ENCODE results near the gene ZDHHC3. TPM values are rescaled to one million over a fixed set of nuclear protein-coding genes. Genes with fewer than 3 reads are reported as not detected.

The ZDHHC3 gene
- total RNA-seq, 2 donors from 2014 or later = 63.7 to 69.7 TPM

- peaks cover 61% of the 10 kb centered on the region for H3K36me3 Mint-ChIP-seq (ENCODE audit: low read depth)
These were observed 33.6 kb downstream of the ZDHHC3 start for GRCh38 chr3:44942202-44942921.

DNA sequence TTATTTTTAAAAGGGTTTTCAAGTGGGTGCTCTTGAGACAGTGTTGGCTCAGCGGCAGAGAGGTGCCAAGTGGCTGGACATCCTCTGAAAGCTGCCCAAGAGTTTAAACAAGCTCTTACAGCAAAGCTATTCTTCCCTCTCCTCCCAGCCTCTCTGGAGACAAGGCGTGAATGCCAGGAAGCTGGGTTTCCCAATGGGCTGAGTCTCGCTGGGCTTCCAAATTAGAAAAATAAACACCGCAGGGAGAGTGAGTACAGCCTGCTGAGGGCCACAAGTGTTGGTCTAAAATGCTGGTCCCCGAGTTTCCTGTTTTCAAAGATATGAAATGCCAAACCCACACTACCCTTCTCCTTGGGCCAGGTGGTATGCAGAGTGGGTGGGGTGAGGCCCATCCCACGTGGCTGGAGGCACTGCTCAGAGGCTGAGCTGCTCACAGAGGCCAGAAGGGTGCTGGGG is 36.4 kb downstream of the ZDHHC3 start:
- no peaks in the 10 kb centered on the region for H3K4me1 ChIP-seq (ENCODE audit: control insufficient read depth, insufficient read depth, low read length)
- H3K27me3 Mint-ChIP-seq (ENCODE audit: insufficient read depth) = no peaks in the 10 kb centered on the region
- peaks cover 70% of the 10 kb centered on the region for H3K36me3 ChIP-seq (ENCODE audit: control insufficient read depth, insufficient read depth, low read length)
- no peak for DNase-seq
- H3K4me3 ChIP-seq (ENCODE audit: low read length) = no peak overlapping the region
- no peaks in the 10 kb centered on the region for H3K27me3 ChIP-seq (ENCODE audit: control insufficient read depth, insufficient read depth, low read length, poor library complexity, severe bottlenecking)
- peak overlapping the region; percentile 42 for H3K27ac Mint-ChIP-seq
- H3K9me3 ChIP-seq (ENCODE audit: control insufficient read depth, low read length) = no peaks in the 10 kb centered on the region
- peaks cover 74% of the 10 kb centered on the region for H3K36me3 Mint-ChIP-seq (ENCODE audit: low read depth)
- H3K27ac ChIP-seq (ENCODE audit: low read depth, low read length) = no peak overlapping the region
- no peak overlapping the region for H3K9ac ChIP-seq (ENCODE audit: extremely low read depth, low read length, poor library complexity, severe bottlenecking)
- 88 to 100% methylated on average over 2 to 6 of the region's 6 CpGs for WGBS, 2 experiments (ENCODE audit: insufficient coverage in 1 of 2, insufficient read length in 1 of 2)
- no peak overlapping the region for H3K4me3 Mint-ChIP-seq
- TF ChIP-seq, protein P1, sequence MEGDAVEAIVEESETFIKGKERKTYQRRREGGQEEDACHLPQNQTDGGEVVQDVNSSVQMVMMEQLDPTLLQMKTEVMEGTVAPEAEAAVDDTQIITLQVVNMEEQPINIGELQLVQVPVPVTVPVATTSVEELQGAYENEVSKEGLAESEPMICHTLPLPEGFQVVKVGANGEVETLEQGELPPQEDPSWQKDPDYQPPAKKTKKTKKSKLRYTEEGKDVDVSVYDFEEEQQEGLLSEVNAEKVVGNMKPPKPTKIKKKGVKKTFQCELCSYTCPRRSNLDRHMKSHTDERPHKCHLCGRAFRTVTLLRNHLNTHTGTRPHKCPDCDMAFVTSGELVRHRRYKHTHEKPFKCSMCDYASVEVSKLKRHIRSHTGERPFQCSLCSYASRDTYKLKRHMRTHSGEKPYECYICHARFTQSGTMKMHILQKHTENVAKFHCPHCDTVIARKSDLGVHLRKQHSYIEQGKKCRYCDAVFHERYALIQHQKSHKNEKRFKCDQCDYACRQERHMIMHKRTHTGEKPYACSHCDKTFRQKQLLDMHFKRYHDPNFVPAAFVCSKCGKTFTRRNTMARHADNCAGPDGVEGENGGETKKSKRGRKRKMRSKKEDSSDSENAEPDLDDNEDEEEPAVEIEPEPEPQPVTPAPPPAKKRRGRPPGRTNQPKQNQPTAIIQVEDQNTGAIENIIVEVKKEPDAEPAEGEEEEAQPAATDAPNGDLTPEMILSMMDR (conservative IDR thresholded peaks at IDR 0.05) = no peak
- H3K9me3 Mint-ChIP-seq = no peaks in the 10 kb centered on the region
- peaks cover 5% of the 10 kb centered on the region for H3K4me1 Mint-ChIP-seq

More at GRCh38 chr3:44942202-44942921, 33.6 kb downstream of the ZDHHC3 start:
- DNase-seq = no peak
- Histone ChIP-seq H3K4me3 (ENCODE audit: low read length) (no peak overlapping the region), H3K9ac (ENCODE audit: extremely low read depth, low read length, poor library complexity, severe bottlenecking) (no peak overlapping the region), H3K9me3 (ENCODE audit: control insufficient read depth, low read length) (no peaks in the 10 kb centered on the region), H3K27ac (ENCODE audit: low read depth, low read length) (no peak overlapping the region), H3K36me3 (ENCODE audit: control insufficient read depth, insufficient read depth, low read length) (peaks cover 73% of the 10 kb centered on the region), H3K27me3 (ENCODE audit: control insufficient read depth, insufficient read depth, low read length, poor library complexity, severe bottlenecking) (no peaks in the 10 kb centered on the region), H3K4me1 (ENCODE audit: control insufficient read depth, insufficient read depth, low read length) (no peaks in the 10 kb centered on the region)
- H3K27ac Mint-ChIP-seq = no peak overlapping the region
- H3K4me1 Mint-ChIP-seq = peaks cover 5% of the 10 kb centered on the region
- no peaks in the 10 kb centered on the region for H3K27me3 Mint-ChIP-seq (ENCODE audit: insufficient read depth)
- no peaks in the 10 kb centered on the region for H3K9me3 Mint-ChIP-seq
- no peak overlapping the region for H3K4me3 Mint-ChIP-seq
- WGBS, 2 experiments (ENCODE audit: insufficient coverage in 1 of 2, insufficient read length in 1 of 2) = 95 to 97% methylated on average over 5 to 9 of the region's 9 CpGs
- TF ChIP-seq, protein P1 (conservative IDR thresholded peaks at IDR 0.05) = no peak

DNA sequence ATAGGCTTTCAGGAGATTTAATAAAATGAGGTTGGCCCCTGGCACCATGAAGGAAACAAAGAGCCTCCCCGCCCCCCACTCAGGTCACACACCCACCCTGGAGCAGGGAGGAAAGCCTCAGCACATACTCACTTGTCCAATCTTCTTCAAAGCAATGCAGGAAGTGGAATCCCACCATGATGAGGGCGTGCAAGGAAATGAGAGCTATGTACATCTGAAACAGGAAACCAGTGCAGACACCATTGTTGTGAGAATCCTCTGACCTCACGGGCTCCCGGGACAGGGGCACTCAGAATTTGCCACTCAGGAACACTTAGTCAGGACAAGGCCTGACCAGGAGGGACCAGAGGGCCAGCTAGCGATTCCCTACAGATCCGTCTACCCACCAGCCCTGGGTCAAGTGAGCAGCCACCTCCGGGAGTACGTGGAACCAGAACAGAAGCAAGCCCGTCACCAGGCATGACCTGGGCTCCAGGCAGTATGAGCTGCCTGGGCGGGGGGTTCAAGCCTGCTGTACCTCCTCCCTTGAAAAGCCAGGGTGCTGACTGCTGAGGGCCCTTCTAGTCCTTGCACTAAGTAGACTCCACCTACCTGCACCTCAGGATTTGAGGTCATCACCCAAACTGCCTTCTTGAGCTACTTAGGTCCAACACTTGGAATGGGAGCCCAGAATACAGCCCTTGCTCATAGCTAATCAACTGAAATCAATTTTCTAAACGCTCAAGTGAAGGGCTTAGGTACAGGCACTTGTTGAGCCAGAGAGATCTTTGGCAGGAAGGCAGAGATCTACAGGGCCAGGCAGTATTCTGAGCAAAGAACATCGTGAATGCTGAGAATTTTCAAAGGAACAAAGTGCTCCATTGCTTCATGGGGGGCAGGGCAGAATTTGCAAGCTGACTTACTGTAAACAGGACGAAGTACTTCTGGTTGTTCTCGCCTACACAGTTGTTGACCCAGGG is 42.7 kb downstream of the ZDHHC3 start:
- H3K9ac ChIP-seq (ENCODE audit: extremely low read depth, low read length, poor library complexity, severe bottlenecking) = no peak overlapping the region
- Mint-ChIP-seq H3K4me3 (no peak overlapping the region), H3K4me1 (peaks cover 30% of the 10 kb centered on the region), H3K27me3 (ENCODE audit: insufficient read depth) (no peaks in the 10 kb centered on the region), H3K27ac (peak overlapping the region; percentile 84), H3K36me3 (ENCODE audit: low read depth) (peaks cover 79% of the 10 kb centered on the region), H3K9me3 (no peaks in the 10 kb centered on the region)
- peak overlapping the region; percentile 79 for H3K27ac ChIP-seq (ENCODE audit: low read depth, low read length)
- no peak for DNase-seq
- WGBS, 2 experiments (ENCODE audit: insufficient coverage in 1 of 2, insufficient read length in 1 of 2) = 95 to 98% methylated on average over 13 to 14 of the region's 14 CpGs
- H3K9me3 ChIP-seq (ENCODE audit: control insufficient read depth, low read length) = no peaks in the 10 kb centered on the region
- H3K36me3 ChIP-seq (ENCODE audit: control insufficient read depth, insufficient read depth, low read length) = peaks cover 52% of the 10 kb centered on the region
- H3K4me1 ChIP-seq (ENCODE audit: control insufficient read depth, insufficient read depth, low read length) = peaks cover 6% of the 10 kb centered on the region
- H3K4me3 ChIP-seq (ENCODE audit: low read length) = no peak overlapping the region
- H3K27me3 ChIP-seq (ENCODE audit: control insufficient read depth, insufficient read depth, low read length, poor library complexity, severe bottlenecking) = no peaks in the 10 kb centered on the region
- TF ChIP-seq, protein P1 (conservative IDR thresholded peaks at IDR 0.05) = no peak

Measured in endodermal cell (in vitro differentiated cells).